ENCODE measurements around the gene PLSCR4.
A peak's percentile ranks its signal among the peaks of the same experiment; 100 is the strongest.
"Not testable (repeated sequence)": the region's sequence is repeated elsewhere in the genome, so short reads cannot be mapped to it uniquely, and the experiment has no call there.

Gene PLSCR4

DNA sequence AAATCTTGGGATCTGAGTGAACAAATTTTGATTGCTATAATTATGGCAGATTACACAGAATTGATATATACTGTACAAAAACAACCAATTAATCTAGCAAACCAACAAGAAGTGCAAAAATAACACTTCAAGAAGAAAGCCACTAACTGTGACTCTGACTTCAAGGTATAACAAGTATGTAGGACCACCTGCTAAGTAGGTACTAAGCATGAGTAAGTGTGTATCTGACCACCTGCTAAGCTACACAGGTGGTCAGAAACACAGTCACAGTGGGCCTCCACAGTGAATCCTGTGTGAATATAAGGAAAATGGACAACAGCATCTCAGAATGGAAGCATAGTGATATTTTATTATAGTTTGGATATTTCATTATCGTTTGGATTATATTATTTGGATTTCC lies 14.8 kb upstream of the PLSCR4 start:
- no peak for DNase-seq
- Histone ChIP-seq H3K4me1 (ENCODE audit: control extremely low read depth in 1 of 4, control insufficient read depth in 4 of 4, insufficient read depth in 4 of 4, low read length in 3 of 4) (no peaks in the 10 kb centered on the region), H3K9me3 (ENCODE audit: control extremely low read depth in 1 of 5, control insufficient read depth in 4 of 5, insufficient read depth in 2 of 5, low read depth in 1 of 5, low read length in 4 of 5) (no peaks in the 10 kb centered on the region), H3K36me3 (ENCODE audit: control insufficient read depth in 4 of 4, insufficient read depth in 4 of 4, low read length in 3 of 4) (no peaks in the 10 kb centered on the region), H3K27me3 (replicated peaks in 2 of 5; ENCODE audit: control insufficient read depth in 4 of 5, insufficient read depth in 5 of 5, low read length in 4 of 5) (no peaks in the 10 kb centered on the region), H3K4me3 (ENCODE audit: control insufficient read depth in 1 of 7, extremely low read depth in 1 of 7, insufficient read depth in 4 of 7, low read depth in 2 of 7, low read length in 6 of 7) (no peak overlapping the region), H3K27ac (ENCODE audit: insufficient read depth in 1 of 2, low read depth in 1 of 2, low read length in 2 of 2, poor library complexity in 1 of 2, severe bottlenecking in 2 of 2) (no peak overlapping the region)
- ChIA-PET CTCF (no interaction called here), POLR2A (no interaction called here)
- no CpG with 5 or more reads among the region's 1 CpG for WGBS (ENCODE audit: insufficient coverage)

DNA sequence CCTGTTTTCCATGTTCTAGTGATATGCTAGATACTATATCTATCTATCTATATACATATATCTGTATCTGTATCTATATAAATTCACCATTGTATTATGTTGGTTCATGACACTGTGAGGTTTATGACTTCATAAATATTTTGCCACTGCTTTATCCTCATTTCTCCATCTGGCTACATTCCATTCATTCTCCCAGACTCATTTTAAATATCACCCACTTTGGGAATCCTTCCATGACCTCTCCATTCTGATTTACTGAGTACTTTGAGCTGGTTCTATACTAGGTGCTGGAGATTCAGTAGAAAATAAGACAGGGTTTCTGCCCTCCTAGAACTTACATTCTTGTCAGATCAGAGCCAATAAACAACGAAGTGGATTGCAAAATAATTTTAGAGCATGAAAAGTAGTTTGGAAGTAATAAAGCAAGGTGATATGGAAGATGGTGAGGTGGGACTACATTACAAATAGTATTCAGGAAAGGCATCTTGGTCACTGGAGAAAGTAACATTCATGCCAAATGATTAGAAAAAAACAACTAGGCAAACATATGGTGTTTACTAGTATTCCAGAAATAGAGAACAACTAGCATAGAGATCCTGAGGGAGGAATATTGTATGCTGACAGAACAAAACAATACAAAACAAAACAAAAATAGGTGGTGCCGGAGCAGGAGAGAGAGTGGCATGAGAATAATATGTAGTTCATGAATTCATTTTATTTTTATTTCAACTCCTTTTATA lies 11.6 kb upstream of the PLSCR4 start:
- no peak overlapping the region for H3K4me3 ChIP-seq (ENCODE audit: control insufficient read depth in 1 of 7, extremely low read depth in 1 of 7, insufficient read depth in 4 of 7, low read depth in 2 of 7, low read length in 6 of 7)
- H3K27me3 ChIP-seq (replicated peaks in 2 of 5; ENCODE audit: control insufficient read depth in 4 of 5, insufficient read depth in 5 of 5, low read length in 4 of 5), result no peaks in the 10 kb centered on the region
- no peaks in the 10 kb centered on the region for H3K36me3 ChIP-seq (ENCODE audit: control insufficient read depth in 4 of 4, insufficient read depth in 4 of 4, low read length in 3 of 4)
- H3K27ac ChIP-seq (ENCODE audit: insufficient read depth in 1 of 2, low read depth in 1 of 2, low read length in 2 of 2, poor library complexity in 1 of 2, severe bottlenecking in 2 of 2), result no peak overlapping the region
- ChIA-PET CTCF (no interaction called here), POLR2A (no interaction called here)
- no peak for DNase-seq
- H3K4me1 ChIP-seq (ENCODE audit: control extremely low read depth in 1 of 4, control insufficient read depth in 4 of 4, insufficient read depth in 4 of 4, low read length in 3 of 4), result no peaks in the 10 kb centered on the region
- no peaks in the 10 kb centered on the region for H3K9me3 ChIP-seq (ENCODE audit: control extremely low read depth in 1 of 5, control insufficient read depth in 4 of 5, insufficient read depth in 2 of 5, low read depth in 1 of 5, low read length in 4 of 5)
- WGBS (ENCODE audit: insufficient coverage), result no CpG with 5 or more reads among the region's 2 CpGs

DNA sequence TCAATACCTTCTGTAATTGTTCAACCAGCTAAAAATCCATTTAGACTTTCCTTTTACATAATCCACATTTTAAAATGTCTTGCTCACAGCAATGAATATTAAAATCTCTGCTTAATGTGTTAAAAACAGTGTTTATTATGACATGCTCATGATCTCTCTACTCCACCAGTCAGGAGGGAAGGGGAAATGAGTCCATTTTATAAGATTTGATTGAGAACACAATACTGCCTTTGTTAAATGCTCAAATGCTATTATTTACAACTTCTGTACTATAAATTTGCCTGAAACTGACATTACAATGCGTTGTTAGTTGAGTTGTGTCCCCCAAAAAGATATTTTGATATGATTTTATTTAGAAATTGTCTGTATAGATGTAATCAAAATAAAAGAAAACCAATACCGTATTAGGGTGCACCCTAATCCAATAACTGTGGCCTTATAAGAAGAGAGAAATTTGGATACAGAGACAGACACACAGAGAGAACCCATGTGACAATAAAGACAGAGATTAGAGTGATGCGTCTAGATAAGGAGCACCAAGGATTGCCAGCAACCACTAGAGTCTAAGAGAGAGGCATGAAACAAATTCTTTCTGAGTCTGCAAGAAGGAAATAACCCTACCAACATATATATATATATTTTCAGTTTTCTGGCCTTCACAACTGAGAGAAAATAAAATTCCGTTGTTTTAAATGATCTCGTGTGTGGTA lies 9.1 kb upstream of the PLSCR4 start:
- no peak overlapping the region for H3K4me3 ChIP-seq (ENCODE audit: control insufficient read depth in 1 of 7, extremely low read depth in 1 of 7, insufficient read depth in 4 of 7, low read depth in 2 of 7, low read length in 6 of 7)
- H3K4me1 ChIP-seq (ENCODE audit: control extremely low read depth in 1 of 4, control insufficient read depth in 4 of 4, insufficient read depth in 4 of 4, low read length in 3 of 4), result no peaks in the 10 kb centered on the region
- POLR2A ChIA-PET, result no interaction called here
- H3K36me3 ChIP-seq (ENCODE audit: control insufficient read depth in 4 of 4, insufficient read depth in 4 of 4, low read length in 3 of 4), result no peaks in the 10 kb centered on the region
- H3K27me3 ChIP-seq (replicated peaks in 2 of 5; ENCODE audit: control insufficient read depth in 4 of 5, insufficient read depth in 5 of 5, low read length in 4 of 5), result no peaks in the 10 kb centered on the region
- no peak overlapping the region for H3K27ac ChIP-seq (ENCODE audit: insufficient read depth in 1 of 2, low read depth in 1 of 2, low read length in 2 of 2, poor library complexity in 1 of 2, severe bottlenecking in 2 of 2)
- 100% methylated on average over 1 of the region's 5 CpGs for WGBS (ENCODE audit: insufficient coverage)
- no peaks in the 10 kb centered on the region for H3K9me3 ChIP-seq (ENCODE audit: control extremely low read depth in 1 of 5, control insufficient read depth in 4 of 5, insufficient read depth in 2 of 5, low read depth in 1 of 5, low read length in 4 of 5)
- no peak for DNase-seq
- CTCF ChIA-PET, result no interaction called here

DNA sequence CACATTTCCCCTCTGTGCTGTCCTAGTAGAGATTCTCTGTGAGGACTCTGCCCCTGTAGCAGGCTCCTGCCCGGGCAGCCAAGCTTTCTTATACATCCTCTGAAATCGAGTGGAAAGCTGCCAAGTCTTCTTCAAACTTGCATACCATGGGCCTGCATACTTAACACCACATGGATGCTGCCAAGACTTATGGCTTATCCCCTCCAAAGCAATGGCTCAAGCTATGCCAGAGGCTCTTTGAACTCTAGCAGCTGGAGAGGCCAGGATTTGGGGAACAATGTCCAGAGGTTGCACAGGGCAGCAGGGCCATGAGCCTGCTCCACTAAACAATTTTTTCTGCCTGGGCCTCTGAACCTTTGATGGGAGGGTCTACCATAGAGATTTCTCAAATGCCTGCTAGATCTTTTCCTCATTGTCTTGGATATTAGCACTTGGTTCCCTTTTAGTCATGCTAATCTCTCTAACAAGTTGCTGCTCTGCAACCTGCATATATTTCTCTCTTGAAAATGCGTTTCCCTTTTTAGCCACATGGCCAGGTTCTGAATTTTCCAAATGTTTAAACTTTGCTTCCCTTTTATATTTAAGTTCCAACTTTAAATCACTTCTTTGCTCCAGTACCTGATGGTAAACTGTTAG lies 6.1 kb upstream of the PLSCR4 start:
- no peaks in the 10 kb centered on the region for H3K36me3 ChIP-seq (ENCODE audit: control insufficient read depth in 4 of 4, insufficient read depth in 4 of 4, low read length in 3 of 4)
- no peak overlapping the region for H3K27ac ChIP-seq (ENCODE audit: insufficient read depth in 1 of 2, low read depth in 1 of 2, low read length in 2 of 2, poor library complexity in 1 of 2, severe bottlenecking in 2 of 2)
- ChIA-PET CTCF (no interaction called here), POLR2A (no interaction called here)
- H3K4me1 ChIP-seq (ENCODE audit: control extremely low read depth in 1 of 4, control insufficient read depth in 4 of 4, insufficient read depth in 4 of 4, low read length in 3 of 4), result no peaks in the 10 kb centered on the region
- 96% methylated on average over 3 of the region's 3 CpGs for WGBS (ENCODE audit: insufficient coverage)
- no peak for DNase-seq
- no peaks in the 10 kb centered on the region for H3K27me3 ChIP-seq (replicated peaks in 2 of 5; ENCODE audit: control insufficient read depth in 4 of 5, insufficient read depth in 5 of 5, low read length in 4 of 5)
- H3K4me3 ChIP-seq (ENCODE audit: control insufficient read depth in 1 of 7, extremely low read depth in 1 of 7, insufficient read depth in 4 of 7, low read depth in 2 of 7, low read length in 6 of 7), result no peak overlapping the region
- peaks cover 0 to 3% (median 0%) of the 10 kb centered on the region in 5 experiments for H3K9me3 ChIP-seq (ENCODE audit: control extremely low read depth in 1 of 5, control insufficient read depth in 4 of 5, insufficient read depth in 2 of 5, low read depth in 1 of 5, low read length in 4 of 5)

DNA sequence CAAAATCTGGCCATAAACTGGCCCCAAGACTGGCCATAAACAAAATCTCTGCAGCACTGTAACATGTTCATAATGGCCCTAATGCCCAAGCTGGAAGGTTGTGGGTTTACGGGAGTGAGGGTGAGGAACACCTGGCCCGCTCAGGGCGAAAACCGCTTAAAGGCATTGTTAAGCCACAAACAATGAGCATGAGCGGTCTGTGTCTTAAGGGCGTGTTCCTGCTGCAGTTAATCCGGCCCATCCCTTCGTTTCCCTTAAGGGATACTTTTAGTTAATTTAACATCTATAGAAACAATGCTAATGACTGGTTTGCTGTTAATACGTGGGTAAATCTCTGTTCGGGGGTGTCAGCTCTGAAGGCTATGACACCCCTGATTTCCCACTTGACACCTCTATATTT lies 1.5 kb upstream of the PLSCR4 start:
- CTCF ChIA-PET; H3K27ac ChIP-seq (ENCODE audit: insufficient read depth in 1 of 2, low read depth in 1 of 2, low read length in 2 of 2, poor library complexity in 1 of 2, severe bottlenecking in 2 of 2); H3K27me3 ChIP-seq (replicated peaks in 2 of 5; ENCODE audit: control insufficient read depth in 4 of 5, insufficient read depth in 5 of 5, low read length in 4 of 5); DNase-seq; POLR2A ChIA-PET; H3K36me3 ChIP-seq (ENCODE audit: control insufficient read depth in 4 of 4, insufficient read depth in 4 of 4, low read length in 3 of 4); H3K9me3 ChIP-seq (ENCODE audit: control extremely low read depth in 1 of 5, control insufficient read depth in 4 of 5, insufficient read depth in 2 of 5, low read depth in 1 of 5, low read length in 4 of 5); H3K4me3 ChIP-seq (ENCODE audit: control insufficient read depth in 1 of 7, extremely low read depth in 1 of 7, insufficient read depth in 4 of 7, low read depth in 2 of 7, low read length in 6 of 7): not testable (repeated sequence)
- WGBS (ENCODE audit: insufficient coverage), result 100% methylated on average over 1 of the region's 10 CpGs
- H3K4me1 ChIP-seq (ENCODE audit: control extremely low read depth in 1 of 4, control insufficient read depth in 4 of 4, insufficient read depth in 4 of 4, low read length in 3 of 4), result peaks cover 0 to 12% (median 4%) of the 10 kb centered on the region in 4 experiments

DNA sequence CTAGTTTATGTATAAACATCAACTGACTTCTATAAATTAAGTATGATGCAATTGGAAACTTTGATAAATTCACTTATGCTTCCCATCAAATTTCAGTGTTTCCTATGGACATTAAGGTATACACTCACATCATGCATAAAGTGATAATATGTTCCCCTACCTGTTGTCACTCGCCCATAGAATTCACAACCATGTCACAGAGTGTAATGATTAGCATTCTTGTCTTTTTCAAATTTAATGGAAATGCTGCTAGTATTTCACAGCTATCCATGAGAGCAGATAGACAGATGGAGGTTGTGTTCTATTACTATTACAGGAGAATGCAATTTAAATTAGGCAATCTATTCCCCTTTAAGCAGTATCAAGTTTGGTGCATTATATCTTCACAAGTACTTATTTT lies 984 bp downstream of the PLSCR4 start:
- peak overlapping the region in 1 of 2 experiments; percentile 75 for H3K27ac ChIP-seq (ENCODE audit: insufficient read depth in 1 of 2, low read depth in 1 of 2, low read length in 2 of 2, poor library complexity in 1 of 2, severe bottlenecking in 2 of 2)
- DNase-seq, result no peak
- WGBS (ENCODE audit: insufficient coverage), result no CpG with 5 or more reads among the region's 1 CpG
- POLR2A ChIA-PET, result no interaction called here
- peak overlapping the region in 6 of 7 experiments; percentile 75 to 99 (median 93) for H3K4me3 ChIP-seq (ENCODE audit: control insufficient read depth in 1 of 7, extremely low read depth in 1 of 7, insufficient read depth in 4 of 7, low read depth in 2 of 7, low read length in 6 of 7)
- no peaks in the 10 kb centered on the region for H3K36me3 ChIP-seq (ENCODE audit: control insufficient read depth in 4 of 4, insufficient read depth in 4 of 4, low read length in 3 of 4)
- H3K27me3 ChIP-seq (replicated peaks in 2 of 5; ENCODE audit: control insufficient read depth in 4 of 5, insufficient read depth in 5 of 5, low read length in 4 of 5), result no peaks in the 10 kb centered on the region
- CTCF ChIA-PET, result interaction anchor here (1.0 kb wide), 1 partner anchor 77 kb away, joined by 3 read pairs; no protein-coding TSS in a partner anchor
- H3K9me3 ChIP-seq (ENCODE audit: control extremely low read depth in 1 of 5, control insufficient read depth in 4 of 5, insufficient read depth in 2 of 5, low read depth in 1 of 5, low read length in 4 of 5), result peaks cover 0 to 3% (median 0%) of the 10 kb centered on the region in 5 experiments
- H3K4me1 ChIP-seq (ENCODE audit: control extremely low read depth in 1 of 4, control insufficient read depth in 4 of 4, insufficient read depth in 4 of 4, low read length in 3 of 4), result peaks cover 0 to 12% (median 4%) of the 10 kb centered on the region in 4 experiments

GRCh38 chr3:146247911-146248310 lies 3.0 kb downstream of the PLSCR4 start:
- H3K9me3 ChIP-seq (ENCODE audit: control extremely low read depth in 1 of 5, control insufficient read depth in 4 of 5, insufficient read depth in 2 of 5, low read depth in 1 of 5, low read length in 4 of 5), result no peaks in the 10 kb centered on the region
- 100% methylated on average over 1 of the region's 1 CpG for WGBS (ENCODE audit: insufficient coverage)
- POLR2A ChIA-PET, result no interaction called here
- DNase-seq, result no peak
- no peak overlapping the region for H3K27ac ChIP-seq (ENCODE audit: insufficient read depth in 1 of 2, low read depth in 1 of 2, low read length in 2 of 2, poor library complexity in 1 of 2, severe bottlenecking in 2 of 2)
- H3K36me3 ChIP-seq (ENCODE audit: control insufficient read depth in 4 of 4, insufficient read depth in 4 of 4, low read length in 3 of 4), result peaks cover 0 to 3% (median 0%) of the 10 kb centered on the region in 4 experiments
- no peaks in the 10 kb centered on the region for H3K27me3 ChIP-seq (replicated peaks in 2 of 5; ENCODE audit: control insufficient read depth in 4 of 5, insufficient read depth in 5 of 5, low read length in 4 of 5)
- H3K4me1 ChIP-seq (ENCODE audit: control extremely low read depth in 1 of 4, control insufficient read depth in 4 of 4, insufficient read depth in 4 of 4, low read length in 3 of 4), result peaks cover 0 to 12% (median 4%) of the 10 kb centered on the region in 4 experiments
- H3K4me3 ChIP-seq (ENCODE audit: control insufficient read depth in 1 of 7, extremely low read depth in 1 of 7, insufficient read depth in 4 of 7, low read depth in 2 of 7, low read length in 6 of 7), result no peak overlapping the region
- CTCF ChIA-PET, result interaction anchor here (2.1 kb wide), 1 partner anchor 24 kb away, joined by 7 read pairs; no protein-coding TSS in a partner anchor

Data from common myeloid progenitor, CD34-positive (primary cell).